WI38 (cell line): ENCODE results near the gene ZNF771.

Experiments
- H3K4me3 ChIP-seq: 2 replicates; pipeline ENCODE4 v1.5.1; 2011; ENCODE audit warnings: low read depth, mild to moderate bottlenecking, control low read depth, low read length
- CTCF ChIP-seq: IDR thresholded peaks from 2 replicates; pipeline ENCODE4 v1.5.1; 2012; ENCODE audit warnings: low read depth, mild to moderate bottlenecking, control low read depth, low read length

ZNF771 gene

GRCh38 chr16:30429678-30430427, 22.4 kb downstream of the ZNF771 start, which contains the start of gene DCTPP1:
TSS of gene DCTPP1 (minus strand) at chr16:30430030. CDS start at chr16:30429980, 50 bp downstream.
- TF ChIP-seq CTCF = peak; percentile 19; the same call in 1 of the 2 replicates
- peak within 1 kb of the TSS; percentile 79 for H3K4me3 ChIP-seq

GRCh38 chr16:30430428-30430970, 23.1 kb downstream of the ZNF771 start:
- no peak for TF ChIP-seq CTCF
- peak overlapping the region; percentile 79 for H3K4me3 ChIP-seq

DNA sequence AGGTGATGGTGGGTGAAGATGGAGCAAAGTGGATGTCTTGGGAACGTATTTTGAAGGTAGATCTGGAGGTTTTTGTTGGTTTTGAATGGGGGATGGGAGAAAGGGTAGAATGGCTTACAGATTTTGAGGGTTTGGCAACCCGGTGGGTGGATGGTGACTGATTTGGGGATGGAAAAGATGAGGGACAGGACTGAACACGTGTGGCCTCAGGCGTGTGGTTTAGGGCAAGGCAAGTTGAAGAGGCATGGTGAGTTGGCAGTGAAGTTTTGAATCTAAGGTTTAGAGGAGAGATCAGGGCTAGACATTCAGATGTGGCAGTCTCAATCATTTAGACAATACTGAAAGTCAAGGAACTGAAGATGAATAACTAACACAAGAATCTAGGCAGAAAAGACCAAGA, 27.4 kb downstream of the ZNF771 start:
- no peak overlapping the region for H3K4me3 ChIP-seq
- TF ChIP-seq CTCF = no peak

DNA sequence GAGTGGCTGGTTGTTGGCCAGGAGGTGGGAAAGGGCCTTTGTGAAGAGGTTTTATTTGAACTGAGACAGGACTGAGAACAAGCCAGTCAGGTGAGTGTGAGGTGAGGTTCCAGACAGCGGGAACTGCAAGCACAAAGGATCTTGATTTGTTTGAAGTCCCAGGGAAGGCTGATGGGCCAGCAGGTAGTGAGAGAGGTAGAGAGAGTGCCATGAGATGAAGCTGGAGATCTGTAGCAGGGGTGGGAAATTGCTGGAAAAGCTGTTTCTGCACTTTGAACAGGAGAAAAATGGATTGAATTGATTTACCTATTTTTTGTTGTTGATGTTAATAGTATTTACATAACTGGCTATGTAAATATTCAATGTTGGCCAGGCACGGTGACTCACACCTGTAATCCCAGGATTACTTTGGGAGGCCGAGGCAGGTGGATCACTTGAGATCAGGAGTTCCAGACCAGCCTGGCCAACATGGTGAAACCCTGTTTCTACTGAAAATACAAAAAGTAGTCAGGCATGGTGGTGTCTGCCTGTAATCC, 30.2 kb downstream of the ZNF771 start:
- H3K4me3 ChIP-seq = no peak overlapping the region
- TF ChIP-seq CTCF = no peak

DNA sequence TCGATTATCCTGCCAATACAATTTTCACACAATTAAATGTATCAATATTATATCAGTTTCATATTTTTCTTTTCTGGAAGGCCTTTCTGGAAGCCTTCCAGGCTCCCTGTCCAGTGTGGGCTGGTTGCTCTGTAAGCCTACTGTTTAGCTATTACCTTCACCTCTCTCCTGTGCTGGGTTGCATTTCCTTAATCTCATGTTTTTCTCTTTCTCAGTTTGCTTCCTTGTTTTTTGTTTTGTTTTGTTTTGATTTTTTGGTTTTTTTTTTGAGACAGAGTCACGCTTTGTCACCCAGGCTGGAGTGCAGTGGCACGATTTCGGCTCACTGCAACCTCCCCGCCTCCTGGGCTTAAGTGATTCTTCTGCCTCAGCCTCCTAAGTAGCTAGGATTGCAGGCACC, 31.4 kb downstream of the ZNF771 start:
- TF ChIP-seq CTCF = no peak
- H3K4me3 ChIP-seq = no peak overlapping the region

DNA sequence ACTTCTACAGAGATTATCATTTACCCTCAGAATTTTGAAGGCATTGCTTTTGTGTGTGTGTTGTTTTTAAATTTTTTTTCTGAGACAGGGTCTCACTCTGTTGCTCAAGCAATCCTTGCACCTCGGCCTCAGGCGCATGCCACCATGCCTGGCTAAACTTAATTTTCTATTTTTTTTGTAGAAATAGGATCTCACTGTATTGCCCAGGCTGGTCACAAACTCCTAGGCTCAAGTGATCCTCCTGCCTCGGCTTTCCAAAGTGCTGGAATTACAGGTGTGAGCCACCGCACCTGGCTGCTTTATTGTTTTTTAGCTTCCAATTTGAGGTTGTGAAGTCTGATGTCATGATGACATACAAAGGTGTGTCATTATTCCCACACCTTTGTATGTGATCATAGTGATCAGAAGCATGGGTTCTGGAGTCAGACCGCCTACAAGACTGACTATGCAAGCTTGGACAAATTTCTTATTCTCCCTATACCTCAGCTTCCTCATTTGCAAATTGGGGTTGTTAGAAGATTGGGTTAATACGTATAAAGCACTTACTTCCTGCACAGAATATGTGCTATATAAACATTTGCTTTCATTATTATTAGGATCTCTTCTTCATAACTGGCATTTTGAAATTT, 32.4 kb downstream of the ZNF771 start:
- H3K4me3 ChIP-seq = no peak overlapping the region

More for the DNA sequence above, 32.4 kb downstream of the ZNF771 start:
- no peak for TF ChIP-seq CTCF
